Adrenal gland (tissue), 12 donors: ENCODE results near the gene CABP2. TPM values are rescaled to one million over a fixed set of nuclear protein-coding genes. Genes with fewer than 3 reads are reported as not detected.
"Not testable (repeated sequence)": the region's sequence is repeated elsewhere in the genome, so short reads cannot be mapped to it uniquely, and the experiment has no call there.

ENCODE experiments used
- DNase-seq, 7 donors: peaks; one replicate each; pipeline ENCODE4 v3.0.0-alpha.2; 2019 to 2020
- H3K27ac ChIP-seq, 5 donors: fragments of 200-600 bp; sonication (generic) in 4 of 5; 1 replicate in 3 of 5; 2 replicates in 2 of 5; pipeline versions ENCODE4 v1.5.1 to v1.8.0; 2016 to 2020; ENCODE audit warnings: mild to moderate bottlenecking in 1 of 5
- H3K27me3 ChIP-seq: fragments of 200-600 bp; 2 replicates; pipeline ENCODE4 v1.8.0; 2021
- H3K36me3 ChIP-seq, 2 donors: fragments of 200-600 bp; replicated peaks in 1 of 2; 1 replicate in 1 of 2; 2 replicates in 1 of 2; pipeline versions ENCODE4 v1.5.1 to v1.8.0; 2018 to 2022
- H3K4me1 ChIP-seq, 2 donors: fragments of 200-600 bp; replicated peaks in 1 of 2; 1 replicate in 1 of 2; 2 replicates in 1 of 2; pipeline versions ENCODE4 v1.5.1 to v1.8.0; 2018 to 2021
- H3K4me3 ChIP-seq, 4 donors: fragments of 200-600 bp; sonication (generic) in 3 of 4; one replicate each; pipeline ENCODE4 v1.5.1; 2016 to 2018
- H3K9me3 ChIP-seq, 3 donors: fragments of 200-600 bp; sonication (generic) in 1 of 3; replicated peaks in 1 of 3; 1 replicate in 2 of 3; 2 replicates in 1 of 3; pipeline versions ENCODE4 v1.5.1 to v1.8.0; 2016 to 2021
- POLR2A ChIP-seq, 2 donors: fragments of 450-650 bp; IDR thresholded peaks; one replicate each; pipeline ENCODE4 v1.6.1; 2017; ENCODE audit warnings: antibody characterized with exemption in 2 of 2, mild to moderate bottlenecking in 2 of 2, moderate library complexity in 1 of 2
- WGBS, 4 donors: extraction: QIAGEN DNeasy Blood & Tissue Kit in 2 of 4; methylation state at CpG; one replicate each; pipeline versions ENCODE4 v1.1.5 to v1.1.7; 2013 to 2017; 5-methylcytosine and 5-hydroxymethylcytosine counted together
- intact Hi-C, 2 donors: fragments of 100-400 bp; cut with DNase I; formaldehyde crosslinking; loops; one replicate each; pipeline versions ENCODE4 v1.14.1 to v1.15.0; 2022 to 2023
- polyA plus RNA-seq, 3 donors: library from polyadenylated mRNA; stranded (reverse); fragments of 200-250 nt in 2 of 3; fragments of 350-450 nt in 1 of 3; fragmentation: Illumina TruSeq in 1 of 3; extraction: RNeasy Lipid Tissue Mini Kit (QIAGEN cat#74804) in 1 of 3; gene quantifications; one replicate each; pipeline ENCODE4 v1.2.3, GENCODE V29; 2013 to 2014
- total RNA-seq, 9 donors: library from RNA; depleted of rRNA in 4 of 9; stranded (reverse); fragments of >200 nt in 4 of 9; fragments of 120-200 nt in 1 of 9; fragmentation: NEBNext Ultra II Directional in 1 of 9; extraction: Animal tissue kit (Norgen Biotek cat#: 25700) in 1 of 9; gene quantifications; one replicate each; pipeline versions ENCODE4 v1.1.0 to v1.2.4, GENCODE V29; 2013 to 2023
- TF ChIP-seq, protein P1 (sequence below), 6 experiments: fragments of 450-650 bp in 4 of 6; fragments of 200-600 bp in 2 of 6; sonication (generic) in 1 of 6; IDR thresholded peaks; 1 replicate in 5 of 6; 2 replicates in 1 of 6; pipeline versions ENCODE4 v1.5.1 to v1.8.0; 2016 to 2021; ENCODE audit warnings: antibody characterized with exemption in 6 of 6, mild to moderate bottlenecking in 2 of 6, moderate library complexity in 1 of 6
- donor health status: healthy with polysubstance abuse.
- donor health status: Bipolar disorder and iron deficiency.
- donor health status: DM: yes; HTN: yes; CAD: no.
- donor health status: DM: no; HTN: no; CAD: no.
- donor health status: DM: no; HTN: no; CAD: no.
- donor health status: DM: yes; HTN: yes; CAD: no.

Gene CABP2
- total and polyA plus RNA-seq, 12 donors: not detected

GRCh38 chr11:67564230-67564629 lies 41.0 kb upstream of the CABP2 start:
- no peaks in the 10 kb centered on the region for H3K36me3 ChIP-seq
- H3K27me3 ChIP-seq: no peaks in the 10 kb centered on the region
- DNase-seq: no peak
- intact Hi-C loops: no loop called here
- TF ChIP-seq, protein P1, sequence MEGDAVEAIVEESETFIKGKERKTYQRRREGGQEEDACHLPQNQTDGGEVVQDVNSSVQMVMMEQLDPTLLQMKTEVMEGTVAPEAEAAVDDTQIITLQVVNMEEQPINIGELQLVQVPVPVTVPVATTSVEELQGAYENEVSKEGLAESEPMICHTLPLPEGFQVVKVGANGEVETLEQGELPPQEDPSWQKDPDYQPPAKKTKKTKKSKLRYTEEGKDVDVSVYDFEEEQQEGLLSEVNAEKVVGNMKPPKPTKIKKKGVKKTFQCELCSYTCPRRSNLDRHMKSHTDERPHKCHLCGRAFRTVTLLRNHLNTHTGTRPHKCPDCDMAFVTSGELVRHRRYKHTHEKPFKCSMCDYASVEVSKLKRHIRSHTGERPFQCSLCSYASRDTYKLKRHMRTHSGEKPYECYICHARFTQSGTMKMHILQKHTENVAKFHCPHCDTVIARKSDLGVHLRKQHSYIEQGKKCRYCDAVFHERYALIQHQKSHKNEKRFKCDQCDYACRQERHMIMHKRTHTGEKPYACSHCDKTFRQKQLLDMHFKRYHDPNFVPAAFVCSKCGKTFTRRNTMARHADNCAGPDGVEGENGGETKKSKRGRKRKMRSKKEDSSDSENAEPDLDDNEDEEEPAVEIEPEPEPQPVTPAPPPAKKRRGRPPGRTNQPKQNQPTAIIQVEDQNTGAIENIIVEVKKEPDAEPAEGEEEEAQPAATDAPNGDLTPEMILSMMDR (IDR thresholded peaks at IDR 0.05): no peak
- TF ChIP-seq POLR2A (IDR thresholded peaks at IDR 0.05): no peak
- WGBS, 4 donors: 77 to 81% (median 79%) methylated on average over 4 of the region's 4 CpGs
- H3K4me1 ChIP-seq: peaks cover 11 to 12% of the 10 kb centered on the region in 2 donors
- peak overlapping the region in 3 of 5 donors; percentile 18 to 82 (median 77) for H3K27ac ChIP-seq
- H3K4me3 ChIP-seq: peak overlapping the region in 1 of 4 donors; percentile 21
- no peaks in the 10 kb centered on the region for H3K9me3 ChIP-seq

GRCh38 chr11:67563705-67564114 lies 40.5 kb upstream of the CABP2 start:
- Histone ChIP-seq H3K27ac (peak overlapping the region; percentile 29 to 82 (median 76)), H3K4me3 (peak overlapping the region in 1 of 4 donors; percentile 21), H3K4me1 (peaks cover 11 to 12% of the 10 kb centered on the region in 2 donors)
- H3K9me3 ChIP-seq, H3K36me3 ChIP-seq, intact Hi-C loops, H3K27me3 ChIP-seq: not testable (repeated sequence)
- peak; percentile 86 to 96 (median 93) for DNase-seq
- WGBS, 4 donors: 26 to 40% (median 31%) methylated on average over 11 of the region's 11 CpGs

- H3K9me3 ChIP-seq: no peaks in the 10 kb centered on the region
- H3K36me3 ChIP-seq: no peaks in the 10 kb centered on the region
- no peak overlapping the region for H3K4me3 ChIP-seq
- 49 to 60% (median 57%) methylated on average over 10 of the region's 10 CpGs for WGBS, 4 donors
- H3K4me1 ChIP-seq: peaks cover 11 to 12% of the 10 kb centered on the region in 2 donors
- H3K27ac ChIP-seq: peak overlapping the region; percentile 29 to 82 (median 76)
- intact Hi-C loops: no loop called here
- no peak for DNase-seq
- H3K27me3 ChIP-seq: no peaks in the 10 kb centered on the region
- TF ChIP-seq, protein P1 (IDR thresholded peaks at IDR 0.05): no peak
- TF ChIP-seq POLR2A (IDR thresholded peaks at IDR 0.05): no peak
Measured at GRCh38 chr11:67562963-67563704, 39.9 kb upstream of the CABP2 start.

- peaks cover 11 to 12% of the 10 kb centered on the region in 2 donors for H3K4me1 ChIP-seq
- H3K36me3 ChIP-seq: no peaks in the 10 kb centered on the region
- no peak overlapping the region for H3K4me3 ChIP-seq
- TF ChIP-seq, protein P1 (IDR thresholded peaks at IDR 0.05): no peak
- no peak for TF ChIP-seq POLR2A (IDR thresholded peaks at IDR 0.05)
- no peak overlapping the region for H3K27ac ChIP-seq
- no peaks in the 10 kb centered on the region for H3K27me3 ChIP-seq
- intact Hi-C loops: no loop called here
- H3K9me3 ChIP-seq: no peaks in the 10 kb centered on the region
- DNase-seq: no peak
- WGBS, 4 donors: 78 to 79% (median 78%) methylated on average over 10 of the region's 10 CpGs
Measured at GRCh38 chr11:67561971-67562619, 38.8 kb upstream of the CABP2 start.
